Astrocyte (in vitro differentiated cells and primary cell): ENCODE data around the gene RASL10A. TPM values are rescaled to one million over a fixed set of nuclear protein-coding genes. Genes with fewer than 3 reads are reported as not detected.

Source experiments
- DNase-seq: peaks from one replicate; pipeline ENCODE4 v3.0.0-alpha.2; 2010; ENCODE audit warnings: low read depth
- FAIRE-seq: peaks from 2 replicates; lab custom pipeline; 2011; peaks lifted over from hg19 to GRCh38; lab: Jason Lieb, UNC
- H2AFZ ChIP-seq: 2 replicates; pipeline ENCODE4 v1.6.0; 2012; ENCODE audit warnings: low read depth, low read length, inconsistent platforms
- H3K27ac ChIP-seq: 2 replicates; pipeline ENCODE4 v1.5.1; 2011; ENCODE audit warnings: low read depth, low read length, inconsistent platforms
- H3K27me3 ChIP-seq: 2 replicates; pipeline ENCODE4 v1.6.0; 2011; ENCODE audit warnings: low read length, inconsistent platforms; ENCODE audit not compliant: insufficient read depth
- H3K36me3 ChIP-seq: 2 replicates; pipeline ENCODE4 v1.5.1; 2011; ENCODE audit warnings: low read length, inconsistent platforms; ENCODE audit not compliant: insufficient read depth
- H3K4me1 ChIP-seq: 2 replicates; pipeline ENCODE4 v1.5.1; 2011; ENCODE audit warnings: low read length, inconsistent platforms; ENCODE audit not compliant: insufficient read depth
- H3K4me2 ChIP-seq: 2 replicates; pipeline ENCODE4 v1.6.0; 2012; ENCODE audit warnings: low read length, inconsistent platforms
- H3K4me3 ChIP-seq: 2 replicates; pipeline ENCODE4 v1.5.1; 2011; ENCODE audit warnings: low read depth, mild to moderate bottlenecking, low read length, inconsistent platforms; ENCODE audit not compliant: insufficient read depth
- H3K79me2 ChIP-seq: 2 replicates; pipeline ENCODE4 v1.6.0; 2012; ENCODE audit warnings: mild to moderate bottlenecking, low read length, inconsistent platforms; ENCODE audit not compliant: insufficient read depth
- H3K9ac ChIP-seq: 2 replicates; pipeline ENCODE4 v1.6.0; 2012; ENCODE audit warnings: mild to moderate bottlenecking, low read length, inconsistent platforms
- H3K9me3 ChIP-seq: 2 replicates; pipeline ENCODE4 v1.5.1; 2012; ENCODE audit warnings: low read depth, mild to moderate bottlenecking, low read length, inconsistent platforms; ENCODE audit not compliant: insufficient read depth
- H4K20me1 ChIP-seq: 2 replicates; pipeline ENCODE4 v1.6.0; 2012; ENCODE audit warnings: low read length, inconsistent platforms; ENCODE audit not compliant: insufficient read depth
- H3K27ac Mint-ChIP-seq: one replicate; pipeline ENCODE4 v1.8.0; 2021; ENCODE audit warnings: mild to moderate bottlenecking, mixed read lengths; ENCODE audit not compliant: unreplicated experiment
- H3K27me3 Mint-ChIP-seq: one replicate; pipeline ENCODE4 v1.8.0; 2021; ENCODE audit warnings: low read depth, mixed read lengths; ENCODE audit not compliant: unreplicated experiment
- H3K36me3 Mint-ChIP-seq: one replicate; pipeline ENCODE4 v1.8.0; 2021; ENCODE audit warnings: low read depth, mixed read lengths; ENCODE audit not compliant: unreplicated experiment
- H3K4me1 Mint-ChIP-seq: one replicate; pipeline ENCODE4 v1.8.0; 2021; ENCODE audit warnings: low read depth, mixed read lengths; ENCODE audit not compliant: unreplicated experiment
- H3K4me3 Mint-ChIP-seq: one replicate; pipeline ENCODE4 v1.8.0; 2021; ENCODE audit warnings: mild to moderate bottlenecking, moderate library complexity, mixed read lengths; ENCODE audit not compliant: unreplicated experiment
- H3K9me3 Mint-ChIP-seq: one replicate; pipeline ENCODE4 v1.8.0; 2021; ENCODE audit warnings: mild to moderate bottlenecking, mixed read lengths; ENCODE audit not compliant: unreplicated experiment
- EZH2 ChIP-seq: IDR thresholded peaks from 2 replicates; pipeline ENCODE4 v1.6.1; 2012; ENCODE audit warnings: mild to moderate bottlenecking, low read length, inconsistent platforms; ENCODE audit not compliant: insufficient read depth
- total RNA-seq: library from RNA; stranded (reverse); gene quantifications from 2 replicates; pipeline ENCODE4 v1.2.1, GENCODE V29; 2021
- TF ChIP-seq, protein P1 (sequence below): IDR thresholded peaks from 2 replicates; pipeline ENCODE4 v1.5.1; 2011; ENCODE audit warnings: low read depth, mild to moderate bottlenecking, inconsistent platforms, low read length, moderate library complexity; ENCODE audit not compliant: insufficient read depth

RASL10A gene
- total RNA-seq, 1 donor from 2014 or later, result 1.5 TPM

GRCh38 chr22:29331658-29332300 lies 16.3 kb upstream of the RASL10A start:
- DNase-seq (no peak), FAIRE-seq (no peak)
- Mint-ChIP-seq H3K27ac (no peak overlapping the region), H3K27me3 (no peaks in the 10 kb centered on the region), H3K4me3 (no peak overlapping the region), H3K9me3 (no peaks in the 10 kb centered on the region), H3K4me1 (peaks cover 3% of the 10 kb centered on the region), H3K36me3 (peaks cover 14% of the 10 kb centered on the region)
- Histone ChIP-seq H3K9ac (no peak overlapping the region), H3K27me3 (no peaks in the 10 kb centered on the region), H2AFZ (no peak overlapping the region), H3K4me1 (peaks cover 22% of the 10 kb centered on the region), H3K4me2 (peak overlapping the region; percentile 55), H3K9me3 (no peaks in the 10 kb centered on the region), H3K4me3 (no peak overlapping the region), H3K27ac (no peak overlapping the region), H3K79me2 (no peaks in the 10 kb centered on the region), H4K20me1 (peaks cover 7% of the 10 kb centered on the region), H3K36me3 (peaks cover 8% of the 10 kb centered on the region)
- TF ChIP-seq EZH2, result no peak
- TF ChIP-seq, protein P1, sequence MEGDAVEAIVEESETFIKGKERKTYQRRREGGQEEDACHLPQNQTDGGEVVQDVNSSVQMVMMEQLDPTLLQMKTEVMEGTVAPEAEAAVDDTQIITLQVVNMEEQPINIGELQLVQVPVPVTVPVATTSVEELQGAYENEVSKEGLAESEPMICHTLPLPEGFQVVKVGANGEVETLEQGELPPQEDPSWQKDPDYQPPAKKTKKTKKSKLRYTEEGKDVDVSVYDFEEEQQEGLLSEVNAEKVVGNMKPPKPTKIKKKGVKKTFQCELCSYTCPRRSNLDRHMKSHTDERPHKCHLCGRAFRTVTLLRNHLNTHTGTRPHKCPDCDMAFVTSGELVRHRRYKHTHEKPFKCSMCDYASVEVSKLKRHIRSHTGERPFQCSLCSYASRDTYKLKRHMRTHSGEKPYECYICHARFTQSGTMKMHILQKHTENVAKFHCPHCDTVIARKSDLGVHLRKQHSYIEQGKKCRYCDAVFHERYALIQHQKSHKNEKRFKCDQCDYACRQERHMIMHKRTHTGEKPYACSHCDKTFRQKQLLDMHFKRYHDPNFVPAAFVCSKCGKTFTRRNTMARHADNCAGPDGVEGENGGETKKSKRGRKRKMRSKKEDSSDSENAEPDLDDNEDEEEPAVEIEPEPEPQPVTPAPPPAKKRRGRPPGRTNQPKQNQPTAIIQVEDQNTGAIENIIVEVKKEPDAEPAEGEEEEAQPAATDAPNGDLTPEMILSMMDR, result no peak

- Mint-ChIP-seq H3K36me3 (peaks cover 16% of the 10 kb centered on the region), H3K27ac (no peak overlapping the region), H3K4me1 (peaks cover 3% of the 10 kb centered on the region), H3K27me3 (no peaks in the 10 kb centered on the region), H3K9me3 (no peaks in the 10 kb centered on the region), H3K4me3 (no peak overlapping the region)
- H3K36me3 ChIP-seq, result peaks cover 7% of the 10 kb centered on the region
- no peaks in the 10 kb centered on the region for H3K9me3 ChIP-seq
- FAIRE-seq, result no peak
- H3K27me3 ChIP-seq, result no peaks in the 10 kb centered on the region
- DNase-seq, result no peak
- H2AFZ ChIP-seq, result no peak overlapping the region
- peaks cover 22% of the 10 kb centered on the region for H3K4me1 ChIP-seq
- TF ChIP-seq, protein P1, result no peak
- TF ChIP-seq EZH2, result no peak
- no peak overlapping the region for H3K9ac ChIP-seq
- peaks cover 10% of the 10 kb centered on the region for H4K20me1 ChIP-seq
- no peak overlapping the region for H3K4me3 ChIP-seq
- H3K4me2 ChIP-seq, result peak overlapping the region; percentile 55
- no peaks in the 10 kb centered on the region for H3K79me2 ChIP-seq
- H3K27ac ChIP-seq, result no peak overlapping the region
Observed at GRCh38 chr22:29331213-29331612, 15.7 kb upstream of the RASL10A start.

- no peak overlapping the region for H3K27ac ChIP-seq
- H2AFZ ChIP-seq, result no peak overlapping the region
- Mint-ChIP-seq H3K36me3 (peaks cover 13% of the 10 kb centered on the region), H3K27ac (no peak overlapping the region), H3K4me1 (peaks cover 3% of the 10 kb centered on the region), H3K4me3 (no peak overlapping the region), H3K9me3 (no peaks in the 10 kb centered on the region), H3K27me3 (no peaks in the 10 kb centered on the region)
- H3K36me3 ChIP-seq, result peaks cover 4% of the 10 kb centered on the region
- no peak for TF ChIP-seq EZH2
- TF ChIP-seq, protein P1, result no peak
- FAIRE-seq (no peak), DNase-seq (peak; percentile 69)
- no peaks in the 10 kb centered on the region for H3K27me3 ChIP-seq
- no peaks in the 10 kb centered on the region for H3K79me2 ChIP-seq
- H4K20me1 ChIP-seq, result peaks cover 9% of the 10 kb centered on the region
- no peak overlapping the region for H3K4me3 ChIP-seq
- peaks cover 22% of the 10 kb centered on the region for H3K4me1 ChIP-seq
- H3K9ac ChIP-seq, result no peak overlapping the region
- H3K4me2 ChIP-seq, result peak overlapping the region; percentile 55
- H3K9me3 ChIP-seq, result no peaks in the 10 kb centered on the region
Observed at GRCh38 chr22:29330753-29331152, 15.3 kb upstream of the RASL10A start.
